OCI-LY7 (cell line): Measurements from ENCODE around the gene FAM174C. TPM values are rescaled to one million over a fixed set of nuclear protein-coding genes. Genes with fewer than 3 reads are reported as not detected.

Experiments used
- BruUV-seq: library from RNA; stranded (reverse); fragments of 400-500 nt; replicated peaks from 2 replicates; lab custom pipeline; 2021; lab: Mats Ljungman, UMichigan
- CTCF ChIA-PET: fragments of 300-600 bp; sonication (Branson Sonifier 250); formaldehyde crosslinking; loops from one replicate; lab custom pipeline; 2022; ENCODE audit warnings: antibody characterized with exemption; ENCODE audit not compliant: unreplicated experiment; lab: Charles Lee
- POLR2A ChIA-PET: fragments of 300-600 bp; sonication (Branson Sonifier 250); formaldehyde crosslinking; loops from one replicate; lab custom pipeline; 2022; ENCODE audit warnings: antibody characterized with exemption; lab: Charles Lee
- DNase-seq: peaks from one replicate; pipeline ENCODE4 v3.0.0-alpha.2; 2015; ENCODE audit warnings: low spot score
- H2AFZ ChIP-seq: fragments of 200-600 bp; sonication (generic), shearing (Covaris generic); 2 replicates; pipeline ENCODE4 v1.6.1; 2014; ENCODE audit warnings: mild to moderate bottlenecking, antibody characterized with exemption, low read length, moderate library complexity
- H3K27ac ChIP-seq: fragments of 200-600 bp; sonication (generic); 2 replicates; pipeline ENCODE4 v1.5.1; 2014; ENCODE audit warnings: mixed run types, low read depth, mild to moderate bottlenecking, moderate library complexity, low read length, inconsistent platforms; ENCODE audit not compliant: poor library complexity, severe bottlenecking
- H3K36me3 ChIP-seq: fragments of 200-600 bp; sonication (generic); 2 replicates; pipeline ENCODE4 v1.6.1; 2014; ENCODE audit warnings: mild to moderate bottlenecking, antibody characterized with exemption, low read length, moderate library complexity, mixed read lengths; ENCODE audit not compliant: insufficient read depth
- H3K4me1 ChIP-seq: fragments of 200-600 bp; sonication (generic); 2 replicates; pipeline ENCODE4 v1.5.1; 2014; ENCODE audit warnings: mild to moderate bottlenecking, low read length; ENCODE audit not compliant: insufficient read depth, poor library complexity, severe bottlenecking
- H3K4me2 ChIP-seq: fragments of 200-600 bp; sonication (generic); 2 replicates; pipeline ENCODE4 v1.6.1; 2014; ENCODE audit warnings: mild to moderate bottlenecking, low read length
- H3K4me3 ChIP-seq: fragments of 200-600 bp; sonication (generic); 2 replicates; pipeline ENCODE4 v1.5.1; 2014; ENCODE audit warnings: mild to moderate bottlenecking, low read depth, low read length; ENCODE audit not compliant: poor library complexity, severe bottlenecking
- H3K79me2 ChIP-seq: fragments of 200-600 bp; sonication (generic); 2 replicates; pipeline ENCODE4 v1.6.1; 2016; ENCODE audit warnings: low read depth, mild to moderate bottlenecking, low read length, moderate library complexity, mixed read lengths; ENCODE audit not compliant: insufficient read depth
- H3K9me2 ChIP-seq: fragments of 200-600 bp; sonication (generic); 2 replicates; pipeline ENCODE4 v1.6.1; 2016; ENCODE audit warnings: mild to moderate bottlenecking, low read length, mixed read lengths; ENCODE audit not compliant: insufficient read depth
- H3K9me3 ChIP-seq: fragments of 200-600 bp; sonication (generic); 2 replicates; pipeline ENCODE4 v1.6.1; 2014; ENCODE audit warnings: mild to moderate bottlenecking, mixed run types, low read length, mixed read lengths
- H4K20me1 ChIP-seq: fragments of 200-600 bp; sonication (generic); 2 replicates; pipeline ENCODE4 v1.6.1; 2014; ENCODE audit warnings: mild to moderate bottlenecking, antibody characterized with exemption, low read length, moderate library complexity, mixed read lengths; ENCODE audit not compliant: insufficient read depth
- EZH2phosphoT487 ChIP-seq: fragments of 200-600 bp; sonication (generic); IDR thresholded peaks from 2 replicates; pipeline ENCODE4 v1.6.1; 2018; ENCODE audit warnings: low read depth, borderline replicate concordance, mild to moderate bottlenecking, mixed run types, antibody characterized with exemption, low read length, moderate library complexity, mixed read lengths
- intact Hi-C: fragments of 100-400 bp; cut with micrococcal nuclease; formaldehyde crosslinking; loops from one replicate; pipeline ENCODE4 v1.10.0; 2022; ENCODE audit not compliant: unreplicated experiment
- total RNA-seq, 2 experiments: library from RNA; depleted of rRNA in 1 of 2; stranded (reverse); fragments of >200 nt in 1 of 2; shearing (Covaris generic) in 1 of 2; gene quantifications; 2 replicates each; pipeline ENCODE4 v1.2.3, GENCODE V29; 2014 to 2022
- TF ChIP-seq, protein P1 (sequence below): fragments of 200-600 bp; sonication (generic); conservative IDR thresholded peaks from 2 replicates; pipeline ENCODE4 v1.5.1; 2014; ENCODE audit warnings: mild to moderate bottlenecking, antibody characterized with exemption, low read length, moderate library complexity, mixed read lengths

The FAM174C gene
- total RNA-seq, 2 experiments from 2014 or later = 53.2 to 81.5 TPM

DNA sequence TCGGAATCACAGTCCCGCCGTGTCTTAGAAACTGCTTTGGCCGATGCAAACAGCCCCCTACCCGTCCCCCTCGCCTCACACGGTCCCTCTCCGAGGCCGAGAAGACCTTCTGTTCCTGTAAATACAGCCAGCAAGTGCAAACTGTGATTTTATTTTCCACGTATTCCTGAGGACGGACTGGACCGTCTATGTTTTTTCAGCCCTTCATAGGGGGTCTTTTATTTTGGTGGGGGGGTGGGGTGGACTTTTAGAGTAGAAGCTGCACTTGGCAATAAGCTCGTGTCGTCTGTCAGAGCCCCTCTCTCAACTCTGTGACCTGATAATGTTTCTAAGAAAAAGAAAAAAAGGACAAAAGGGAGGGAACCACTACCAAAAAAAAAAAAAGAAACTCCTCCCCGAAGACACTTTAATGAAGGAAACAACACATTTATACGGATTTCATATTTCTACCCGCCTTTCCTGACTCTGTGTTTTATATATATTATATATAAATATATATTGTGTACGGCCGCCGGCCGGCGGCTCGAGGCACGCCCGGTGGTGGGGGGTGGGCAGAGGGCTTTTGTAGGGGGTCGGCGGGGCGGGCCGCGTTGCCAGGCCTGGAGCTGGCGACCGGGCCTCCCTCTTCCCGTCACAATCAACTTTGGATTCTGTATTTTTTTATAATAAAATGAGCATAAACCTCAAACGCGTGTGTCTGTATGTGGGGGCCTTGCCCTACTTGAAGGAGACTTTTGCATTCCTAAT is 25.6 kb downstream of the FAM174C start:
- no peak overlapping the region for H3K27ac ChIP-seq
- no peaks in the 10 kb centered on the region for H3K79me2 ChIP-seq
- H3K4me1 ChIP-seq = peaks cover 5% of the 10 kb centered on the region
- intact Hi-C loops = no loop called here
- BruUV-seq = no TSS peak
- H3K9me3 ChIP-seq = no peaks in the 10 kb centered on the region
- H3K4me3 ChIP-seq = no peak overlapping the region
- TF ChIP-seq, protein P1, sequence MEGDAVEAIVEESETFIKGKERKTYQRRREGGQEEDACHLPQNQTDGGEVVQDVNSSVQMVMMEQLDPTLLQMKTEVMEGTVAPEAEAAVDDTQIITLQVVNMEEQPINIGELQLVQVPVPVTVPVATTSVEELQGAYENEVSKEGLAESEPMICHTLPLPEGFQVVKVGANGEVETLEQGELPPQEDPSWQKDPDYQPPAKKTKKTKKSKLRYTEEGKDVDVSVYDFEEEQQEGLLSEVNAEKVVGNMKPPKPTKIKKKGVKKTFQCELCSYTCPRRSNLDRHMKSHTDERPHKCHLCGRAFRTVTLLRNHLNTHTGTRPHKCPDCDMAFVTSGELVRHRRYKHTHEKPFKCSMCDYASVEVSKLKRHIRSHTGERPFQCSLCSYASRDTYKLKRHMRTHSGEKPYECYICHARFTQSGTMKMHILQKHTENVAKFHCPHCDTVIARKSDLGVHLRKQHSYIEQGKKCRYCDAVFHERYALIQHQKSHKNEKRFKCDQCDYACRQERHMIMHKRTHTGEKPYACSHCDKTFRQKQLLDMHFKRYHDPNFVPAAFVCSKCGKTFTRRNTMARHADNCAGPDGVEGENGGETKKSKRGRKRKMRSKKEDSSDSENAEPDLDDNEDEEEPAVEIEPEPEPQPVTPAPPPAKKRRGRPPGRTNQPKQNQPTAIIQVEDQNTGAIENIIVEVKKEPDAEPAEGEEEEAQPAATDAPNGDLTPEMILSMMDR = no peak
- no peak for TF ChIP-seq EZH2phosphoT487
- no peak overlapping the region for H2AFZ ChIP-seq
- H3K36me3 ChIP-seq = no peaks in the 10 kb centered on the region
- no peaks in the 10 kb centered on the region for H4K20me1 ChIP-seq
- DNase-seq = no peak
- ChIA-PET POLR2A (interaction anchor here (0.6 to 1.0 kb wide), 2 partner anchors 36 to 402 kb away, joined by 3 to 6 read pairs; no protein-coding TSS in a partner anchor), CTCF (interaction anchor here (0.6 kb wide), 1 partner anchor 14 kb away, joined by 3 read pairs; no protein-coding TSS in a partner anchor)
- no peaks in the 10 kb centered on the region for H3K9me2 ChIP-seq
- H3K4me2 ChIP-seq = no peak overlapping the region

- no peak for DNase-seq
- no TSS peak for BruUV-seq
- no peaks in the 10 kb centered on the region for H3K79me2 ChIP-seq
- H3K36me3 ChIP-seq = no peaks in the 10 kb centered on the region
- H4K20me1 ChIP-seq = no peaks in the 10 kb centered on the region
- ChIA-PET CTCF (no interaction called here), POLR2A (interaction anchor here (0.6 kb wide), 1 partner anchor 12 kb away, joined by 3 read pairs; no protein-coding TSS in a partner anchor)
- no peak overlapping the region for H3K27ac ChIP-seq
- no peaks in the 10 kb centered on the region for H3K9me3 ChIP-seq
- H3K4me3 ChIP-seq = no peak overlapping the region
- H3K9me2 ChIP-seq = no peaks in the 10 kb centered on the region
- H3K4me1 ChIP-seq = no peaks in the 10 kb centered on the region
- no peak overlapping the region for H2AFZ ChIP-seq
- intact Hi-C loops = no loop called here
- TF ChIP-seq, protein P1 = no peak
- TF ChIP-seq EZH2phosphoT487 = no peak
- no peak overlapping the region for H3K4me2 ChIP-seq
These were observed 27.4 kb downstream of the FAM174C start for GRCh38 chr19:1302533-1303239.
